ENCODE results near the gene TRPV6. TPM values are rescaled to one million over a fixed set of nuclear protein-coding genes. Genes with fewer than 3 reads are reported as not detected.

Gene TRPV6
- total and polyA plus RNA-seq, 2 experiments from 2014 or later, result 0.08 to 0.80 TPM

DNA sequence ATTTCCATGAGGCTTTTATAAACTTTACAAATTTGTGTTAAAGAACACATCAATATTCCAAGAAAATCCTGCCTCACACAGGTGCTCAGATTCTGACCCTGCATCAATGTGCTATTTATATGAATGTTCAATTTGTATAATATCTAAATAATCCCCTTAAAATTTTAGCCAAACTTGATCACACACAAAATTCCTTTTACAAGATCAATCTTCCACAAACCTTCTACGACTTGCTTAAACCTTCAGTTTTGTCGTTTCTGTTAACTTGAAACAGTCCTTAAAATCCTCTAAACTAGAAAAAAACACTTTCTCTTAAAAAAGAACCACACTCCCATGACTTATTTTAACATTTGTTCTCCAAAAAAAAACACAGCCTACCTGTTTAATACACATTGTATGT is 20.2 kb upstream of the TRPV6 start (continued):
- TF ChIP-seq EZH2 (IDR thresholded peaks at IDR 0.05; ENCODE audit: low read depth, unreplicated experiment) (no peak), ZNF114 (CRISPR knock-in tag; IDR thresholded peaks at IDR 0.05) (no peak), CREB1 (CRISPR knock-in tag; IDR thresholded peaks at IDR 0.05; ENCODE audit: low read depth) (no peak)
- TF ChIP-seq, protein P1, sequence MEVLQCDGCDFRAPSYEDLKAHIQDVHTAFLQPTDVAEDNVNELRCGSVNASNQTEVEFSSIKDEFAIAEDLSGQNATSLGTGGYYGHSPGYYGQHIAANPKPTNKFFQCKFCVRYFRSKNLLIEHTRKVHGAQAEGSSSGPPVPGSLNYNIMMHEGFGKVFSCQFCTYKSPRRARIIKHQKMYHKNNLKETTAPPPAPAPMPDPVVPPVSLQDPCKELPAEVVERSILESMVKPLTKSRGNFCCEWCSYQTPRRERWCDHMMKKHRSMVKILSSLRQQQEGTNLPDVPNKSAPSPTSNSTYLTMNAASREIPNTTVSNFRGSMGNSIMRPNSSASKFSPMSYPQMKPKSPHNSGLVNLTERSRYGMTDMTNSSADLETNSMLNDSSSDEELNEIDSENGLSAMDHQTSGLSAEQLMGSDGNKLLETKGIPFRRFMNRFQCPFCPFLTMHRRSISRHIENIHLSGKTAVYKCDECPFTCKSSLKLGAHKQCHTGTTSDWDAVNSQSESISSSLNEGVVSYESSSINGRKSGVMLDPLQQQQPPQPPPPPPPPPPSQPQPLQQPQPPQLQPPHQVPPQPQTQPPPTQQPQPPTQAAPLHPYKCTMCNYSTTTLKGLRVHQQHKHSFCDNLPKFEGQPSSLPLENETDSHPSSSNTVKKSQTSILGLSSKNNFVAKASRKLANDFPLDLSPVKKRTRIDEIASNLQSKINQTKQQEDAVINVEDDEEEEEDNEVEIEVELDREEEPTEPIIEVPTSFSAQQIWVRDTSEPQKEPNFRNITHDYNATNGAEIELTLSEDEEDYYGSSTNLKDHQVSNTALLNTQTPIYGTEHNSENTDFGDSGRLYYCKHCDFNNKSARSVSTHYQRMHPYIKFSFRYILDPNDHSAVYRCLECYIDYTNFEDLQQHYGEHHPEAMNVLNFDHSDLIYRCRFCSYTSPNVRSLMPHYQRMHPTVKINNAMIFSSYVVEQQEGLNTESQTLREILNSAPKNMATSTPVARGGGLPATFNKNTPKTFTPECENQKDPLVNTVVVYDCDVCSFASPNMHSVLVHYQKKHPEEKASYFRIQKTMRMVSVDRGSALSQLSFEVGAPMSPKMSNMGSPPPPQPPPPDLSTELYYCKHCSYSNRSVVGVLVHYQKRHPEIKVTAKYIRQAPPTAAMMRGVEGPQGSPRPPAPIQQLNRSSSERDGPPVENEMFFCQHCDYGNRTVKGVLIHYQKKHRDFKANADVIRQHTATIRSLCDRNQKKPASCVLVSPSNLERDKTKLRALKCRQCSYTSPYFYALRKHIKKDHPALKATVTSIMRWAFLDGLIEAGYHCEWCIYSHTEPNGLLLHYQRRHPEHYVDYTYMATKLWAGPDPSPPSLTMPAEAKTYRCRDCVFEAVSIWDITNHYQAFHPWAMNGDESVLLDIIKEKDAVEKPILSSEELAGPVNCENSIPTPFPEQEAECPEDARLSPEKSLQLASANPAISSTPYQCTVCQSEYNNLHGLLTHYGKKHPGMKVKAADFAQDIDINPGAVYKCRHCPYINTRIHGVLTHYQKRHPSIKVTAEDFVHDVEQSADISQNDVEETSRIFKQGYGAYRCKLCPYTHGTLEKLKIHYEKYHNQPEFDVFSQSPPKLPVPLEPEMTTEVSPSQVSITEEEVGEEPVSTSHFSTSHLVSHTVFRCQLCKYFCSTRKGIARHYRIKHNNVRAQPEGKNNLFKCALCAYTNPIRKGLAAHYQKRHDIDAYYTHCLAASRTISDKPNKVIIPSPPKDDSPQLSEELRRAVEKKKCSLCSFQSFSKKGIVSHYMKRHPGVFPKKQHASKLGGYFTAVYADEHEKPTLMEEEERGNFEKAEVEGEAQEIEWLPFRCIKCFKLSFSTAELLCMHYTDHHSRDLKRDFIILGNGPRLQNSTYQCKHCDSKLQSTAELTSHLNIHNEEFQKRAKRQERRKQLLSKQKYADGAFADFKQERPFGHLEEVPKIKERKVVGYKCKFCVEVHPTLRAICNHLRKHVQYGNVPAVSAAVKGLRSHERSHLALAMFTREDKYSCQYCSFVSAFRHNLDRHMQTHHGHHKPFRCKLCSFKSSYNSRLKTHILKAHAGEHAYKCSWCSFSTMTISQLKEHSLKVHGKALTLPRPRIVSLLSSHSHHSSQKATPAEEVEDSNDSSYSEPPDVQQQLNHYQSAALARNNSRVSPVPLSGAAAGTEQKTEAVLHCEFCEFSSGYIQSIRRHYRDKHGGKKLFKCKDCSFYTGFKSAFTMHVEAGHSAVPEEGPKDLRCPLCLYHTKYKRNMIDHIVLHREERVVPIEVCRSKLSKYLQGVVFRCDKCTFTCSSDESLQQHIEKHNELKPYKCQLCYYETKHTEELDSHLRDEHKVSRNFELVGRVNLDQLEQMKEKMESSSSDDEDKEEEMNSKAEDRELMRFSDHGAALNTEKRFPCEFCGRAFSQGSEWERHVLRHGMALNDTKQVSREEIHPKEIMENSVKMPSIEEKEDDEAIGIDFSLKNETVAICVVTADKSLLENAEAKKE (CRISPR knock-in tag; IDR thresholded peaks at IDR 0.05), result no peak

DNA sequence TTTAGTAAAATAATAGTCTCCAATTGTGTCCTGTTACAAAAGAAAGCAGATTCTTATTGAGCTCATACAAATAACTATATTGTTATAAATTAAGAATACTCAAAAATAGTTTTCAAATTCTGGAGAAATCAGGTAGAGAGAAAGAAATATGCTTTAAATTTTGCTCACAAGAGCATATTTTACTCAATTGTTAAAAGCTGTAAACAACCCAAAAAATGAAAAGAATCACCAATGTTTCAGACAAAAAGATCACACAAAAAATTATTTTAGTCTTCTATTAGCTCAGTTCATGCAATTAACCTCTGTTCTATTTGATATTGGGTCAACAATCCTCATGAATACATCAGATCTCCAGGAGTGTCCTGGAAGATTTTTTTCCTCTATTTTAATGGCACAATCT is 18.6 kb upstream of the TRPV6 start:
- no peaks in the 10 kb centered on the region for H3K27me3 ChIP-seq (ENCODE audit: insufficient read depth)
- H3K4me3 ChIP-seq, result no peak overlapping the region
- 0 out of 3 replicates have a peak, but pooled peaks cover 4% of the 10 kb centered on the region for H3K4me1 Mint-ChIP-seq
- H3K4me3 Mint-ChIP-seq, result no peak overlapping the region
- H3K27me3 Mint-ChIP-seq (ENCODE audit: insufficient read depth, low read depth, poor library complexity), result peaks cover 4% of the 10 kb centered on the region
- DNase-seq (ENCODE audit: low spot score) (no peak), ATAC-seq (no peak)
- no peak overlapping the region for H3K27ac Mint-ChIP-seq
- H3K36me3 ChIP-seq (ENCODE audit: insufficient read depth), result 0 out of 2 replicates have a peak, but pooled peaks cover 15% of the 10 kb centered on the region
- no peak overlapping the region for H2AFZ ChIP-seq
- no peaks in the 10 kb centered on the region for H3K79me2 ChIP-seq (replicated peaks; ENCODE audit: insufficient read depth)
- no peaks in the 10 kb centered on the region for H3F3A ChIP-seq (replicated peaks; ENCODE audit: low read depth)
- H3K9me3 Mint-ChIP-seq, result peaks cover 35% of the 10 kb centered on the region
- H3K9me2 ChIP-seq (ENCODE audit: insufficient read depth), result peaks cover 8% of the 10 kb centered on the region; the same call in 1 of the 2 replicates
- H3K27ac ChIP-seq (ENCODE audit: low read depth), result no peak overlapping the region
- H3K36me3 Mint-ChIP-seq (ENCODE audit: low read depth), result peaks cover 5% of the 10 kb centered on the region; the same call in 2 of the 3 replicates
- H3K4me2 ChIP-seq, result no peak overlapping the region
- no peaks in the 10 kb centered on the region for H3K4me1 ChIP-seq (ENCODE audit: insufficient read depth)
- H4K20me1 ChIP-seq (replicated peaks; ENCODE audit: insufficient read depth), result no peaks in the 10 kb centered on the region
- TF ChIP-seq ZNF114 (CRISPR knock-in tag; IDR thresholded peaks at IDR 0.05), result no peak
- TF ChIP-seq POLR2AphosphoS5 (IDR thresholded peaks at IDR 0.05; ENCODE audit: low read depth), result no peak
- no peak for TF ChIP-seq EZH2phosphoT487 (IDR thresholded peaks at IDR 0.05; ENCODE audit: unreplicated experiment)
- TF ChIP-seq ZNF331 (CRISPR knock-in tag; IDR thresholded peaks at IDR 0.05; ENCODE audit: low read depth), result no peak
- TF ChIP-seq, protein P2, sequence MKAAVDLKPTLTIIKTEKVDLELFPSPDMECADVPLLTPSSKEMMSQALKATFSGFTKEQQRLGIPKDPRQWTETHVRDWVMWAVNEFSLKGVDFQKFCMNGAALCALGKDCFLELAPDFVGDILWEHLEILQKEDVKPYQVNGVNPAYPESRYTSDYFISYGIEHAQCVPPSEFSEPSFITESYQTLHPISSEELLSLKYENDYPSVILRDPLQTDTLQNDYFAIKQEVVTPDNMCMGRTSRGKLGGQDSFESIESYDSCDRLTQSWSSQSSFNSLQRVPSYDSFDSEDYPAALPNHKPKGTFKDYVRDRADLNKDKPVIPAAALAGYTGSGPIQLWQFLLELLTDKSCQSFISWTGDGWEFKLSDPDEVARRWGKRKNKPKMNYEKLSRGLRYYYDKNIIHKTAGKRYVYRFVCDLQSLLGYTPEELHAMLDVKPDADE (IDR thresholded peaks at IDR 0.05), result no peak
- TF ChIP-seq EZH2 (IDR thresholded peaks at IDR 0.05; ENCODE audit: low read depth, unreplicated experiment), result no peak
- no peak for TF ChIP-seq CREB1 (CRISPR knock-in tag; IDR thresholded peaks at IDR 0.05; ENCODE audit: low read depth)
- no peak for TF ChIP-seq NANOG (IDR thresholded peaks at IDR 0.05; ENCODE audit: borderline replicate concordance)
- TF ChIP-seq, protein P3, sequence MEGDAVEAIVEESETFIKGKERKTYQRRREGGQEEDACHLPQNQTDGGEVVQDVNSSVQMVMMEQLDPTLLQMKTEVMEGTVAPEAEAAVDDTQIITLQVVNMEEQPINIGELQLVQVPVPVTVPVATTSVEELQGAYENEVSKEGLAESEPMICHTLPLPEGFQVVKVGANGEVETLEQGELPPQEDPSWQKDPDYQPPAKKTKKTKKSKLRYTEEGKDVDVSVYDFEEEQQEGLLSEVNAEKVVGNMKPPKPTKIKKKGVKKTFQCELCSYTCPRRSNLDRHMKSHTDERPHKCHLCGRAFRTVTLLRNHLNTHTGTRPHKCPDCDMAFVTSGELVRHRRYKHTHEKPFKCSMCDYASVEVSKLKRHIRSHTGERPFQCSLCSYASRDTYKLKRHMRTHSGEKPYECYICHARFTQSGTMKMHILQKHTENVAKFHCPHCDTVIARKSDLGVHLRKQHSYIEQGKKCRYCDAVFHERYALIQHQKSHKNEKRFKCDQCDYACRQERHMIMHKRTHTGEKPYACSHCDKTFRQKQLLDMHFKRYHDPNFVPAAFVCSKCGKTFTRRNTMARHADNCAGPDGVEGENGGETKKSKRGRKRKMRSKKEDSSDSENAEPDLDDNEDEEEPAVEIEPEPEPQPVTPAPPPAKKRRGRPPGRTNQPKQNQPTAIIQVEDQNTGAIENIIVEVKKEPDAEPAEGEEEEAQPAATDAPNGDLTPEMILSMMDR (conservative IDR thresholded peaks at IDR 0.05; ENCODE audit: low read depth in 2 of 2), result no peak
- TF ChIP-seq JUNB (IDR thresholded peaks at IDR 0.05; ENCODE audit: unreplicated experiment), result no peak

All from GM23338 (cell line).